HG02759 (cell line): Measurements from ENCODE around the gene CPA3.

Experiments
- ATAC-seq: cut with Tn5 transposase; IDR thresholded peaks from one replicate; pipeline ENCODE4 v1.9.1; 2021; ENCODE audit warnings: mild to moderate bottlenecking, moderate library complexity; ENCODE audit not compliant: unreplicated experiment

The CPA3 gene

GRCh38 chr3:148865049-148865448 is at the start of gene CPA3:
Gene CPA3, plus strand, starts transcription at chr3:148865296. Its CDS starts 12 bp downstream, at chr3:148865308.
- no peak for ATAC-seq

DNA sequence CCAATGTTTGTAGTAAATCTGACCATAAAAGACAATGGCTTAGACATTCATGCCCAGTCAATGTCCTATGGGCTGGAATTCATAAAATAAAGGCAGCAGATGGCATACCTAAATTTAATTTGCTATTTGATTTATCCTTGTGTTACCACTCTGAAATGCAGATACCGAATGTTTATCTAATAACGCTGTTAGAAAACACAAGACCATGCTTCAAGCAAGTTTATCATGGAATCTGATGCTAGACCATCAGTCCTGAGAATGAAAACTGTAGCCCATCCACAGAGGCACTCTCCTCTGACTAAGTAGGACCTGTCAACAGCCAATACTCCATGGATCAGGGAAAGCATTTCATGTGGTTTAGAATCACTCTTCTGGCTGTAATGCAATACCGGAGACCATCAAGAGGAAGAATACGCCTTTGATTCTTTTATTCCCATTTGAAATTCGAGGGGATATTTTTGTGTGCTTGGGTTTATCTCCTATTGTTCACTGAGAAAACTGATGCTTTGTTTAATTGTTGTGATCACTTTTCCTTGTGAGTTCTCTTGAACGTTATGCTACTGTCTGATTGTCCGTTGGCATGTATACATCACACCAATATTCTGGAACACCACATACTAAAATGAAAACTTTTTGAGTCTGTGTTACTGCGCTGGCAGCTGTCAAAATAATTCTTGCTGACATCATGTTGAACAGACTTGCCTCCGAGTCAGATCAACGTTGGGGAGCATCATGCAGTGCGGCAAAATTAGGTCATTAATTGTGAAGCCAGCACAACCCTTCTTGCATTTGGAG is 49.6 kb upstream of the CPA3 start:
- no peak for ATAC-seq

DNA sequence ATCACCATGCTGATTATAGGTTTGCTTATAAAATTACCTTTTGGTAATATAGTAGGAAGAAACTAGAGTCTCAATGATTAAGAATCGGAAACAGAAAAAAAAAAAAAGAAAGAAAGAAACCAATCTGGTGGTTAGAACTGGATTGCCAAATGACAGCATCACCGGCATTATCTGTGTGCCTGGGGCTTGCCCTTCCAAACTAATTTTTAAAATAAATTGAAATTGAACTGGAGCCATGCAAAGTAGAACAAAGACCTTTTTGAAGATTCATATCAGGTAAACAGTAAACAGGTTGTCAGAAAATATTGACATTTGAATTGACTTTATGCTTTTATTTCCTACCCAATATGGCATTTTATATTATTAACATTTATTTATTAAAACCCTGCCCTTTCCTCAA is 48.7 kb upstream of the CPA3 start:
- ATAC-seq = no peak

- ATAC-seq = no peak
Measured at GRCh38 chr3:148816981-148817525, 48.0 kb upstream of the CPA3 start.

GRCh38 chr3:148820361-148821245 is 44.5 kb upstream of the CPA3 start:
- ATAC-seq = no peak

GRCh38 chr3:148823026-148823425 is 42.1 kb upstream of the CPA3 start:
- no peak for ATAC-seq

- ATAC-seq = no peak
Measured at GRCh38 chr3:148825476-148825875, 39.6 kb upstream of the CPA3 start.

GRCh38 chr3:148827585-148827984 is 37.5 kb upstream of the CPA3 start, which contains the start of gene CPB1:
Gene CPB1, plus strand, starts transcription at chr3:148827811. Its CDS starts 13 bp downstream, at chr3:148827824.
- no peak for ATAC-seq

DNA sequence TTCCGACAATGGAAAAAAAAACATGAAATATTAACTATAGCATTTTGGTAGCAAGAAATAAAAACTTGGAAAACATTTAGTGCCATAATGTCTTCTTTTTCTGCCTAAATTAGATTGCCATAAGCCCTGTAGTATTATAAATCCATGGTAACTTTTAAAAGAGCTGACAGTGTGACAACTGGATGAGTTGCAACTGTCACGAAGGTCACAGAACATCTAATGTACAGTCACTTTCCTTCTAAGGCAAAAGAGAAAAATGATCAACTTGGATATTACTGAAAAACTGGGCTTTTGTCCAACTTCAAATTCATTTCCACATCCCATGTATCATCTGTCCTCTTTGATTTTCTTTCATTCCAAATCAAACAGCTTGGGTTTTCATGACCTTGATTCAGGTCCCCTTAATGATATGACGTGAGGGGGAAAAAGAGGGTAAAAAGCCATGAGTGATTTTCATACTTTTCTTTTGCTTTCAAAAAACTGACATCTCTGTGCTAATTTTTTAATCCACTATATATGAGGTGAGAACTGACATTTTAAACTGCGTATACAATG is 36.9 kb upstream of the CPA3 start:
- no peak for ATAC-seq

DNA sequence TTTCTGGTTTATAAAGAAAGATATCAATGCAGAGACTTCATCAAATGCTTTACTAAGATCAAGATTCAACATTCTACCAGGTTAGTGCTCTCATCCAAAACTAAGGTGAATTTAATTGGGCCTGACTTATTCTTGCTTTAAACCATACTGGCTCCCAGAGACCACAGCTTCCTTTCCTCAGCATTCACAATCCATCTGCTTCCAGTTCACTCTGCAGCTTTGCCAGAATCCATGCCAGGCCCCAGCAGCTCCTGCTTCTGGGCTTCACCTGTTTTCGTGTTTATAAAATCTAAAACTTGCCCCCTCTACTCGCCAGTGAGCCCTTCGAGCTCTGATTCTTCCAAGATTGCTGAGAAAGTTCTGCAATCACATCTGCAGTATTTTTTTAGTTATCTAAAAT is 35.2 kb upstream of the CPA3 start:
- no peak for ATAC-seq

DNA sequence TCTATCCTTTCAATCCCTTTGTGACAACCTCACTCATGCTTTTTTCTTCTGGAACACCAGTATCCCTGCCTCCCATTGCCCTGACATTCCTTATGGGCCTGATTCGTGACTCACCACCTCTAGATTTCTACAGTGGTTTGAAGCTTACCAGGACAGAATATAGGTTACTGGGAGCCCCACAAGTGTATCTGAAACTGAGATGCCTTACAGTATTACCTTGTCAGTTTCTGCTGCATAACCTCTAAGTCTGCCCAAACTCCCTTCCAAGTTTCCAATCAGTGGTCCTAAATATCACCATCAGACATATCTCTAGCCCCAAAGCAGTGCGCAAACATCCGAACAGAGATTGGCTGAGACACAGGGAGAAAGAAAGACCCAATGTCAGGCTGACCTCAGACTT is 31.9 kb upstream of the CPA3 start:
- no peak for ATAC-seq

- ATAC-seq = no peak
Measured at GRCh38 chr3:148839805-148840204, 25.3 kb upstream of the CPA3 start.

GRCh38 chr3:148840451-148840850 is 24.6 kb upstream of the CPA3 start:
- no peak for ATAC-seq

DNA sequence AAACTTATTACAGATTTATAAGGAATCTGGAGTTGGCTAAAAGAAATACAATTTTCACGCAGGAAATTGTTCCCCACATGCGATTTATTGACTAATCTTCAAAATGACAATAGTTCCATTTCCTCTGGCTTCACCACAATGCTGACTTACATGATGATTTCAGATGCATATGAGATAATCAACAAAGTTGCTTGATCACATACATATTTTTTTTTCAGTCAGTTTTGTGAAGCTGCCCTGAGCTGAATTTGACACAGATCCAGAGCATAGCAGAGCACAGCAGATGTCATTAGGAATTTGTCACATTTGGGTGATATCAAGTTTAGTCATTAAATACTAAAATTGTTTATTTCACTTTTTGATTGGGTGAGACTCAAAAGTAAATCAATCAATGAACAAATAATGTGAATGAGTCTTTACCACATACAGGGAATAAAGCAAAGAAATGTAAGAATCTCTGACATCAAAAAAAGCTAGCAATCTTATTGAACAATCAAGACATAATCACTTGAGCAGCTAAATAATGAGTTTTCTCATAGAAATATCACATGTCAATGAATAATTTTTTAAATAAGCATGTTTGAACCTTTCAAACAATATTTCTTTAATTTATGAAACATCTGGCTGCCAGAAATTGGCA is 19.2 kb upstream of the CPA3 start:
- no peak for ATAC-seq

- ATAC-seq = no peak
Measured at GRCh38 chr3:148847351-148847750, 17.7 kb upstream of the CPA3 start.

GRCh38 chr3:148848410-148848809 is 16.7 kb upstream of the CPA3 start:
- no peak for ATAC-seq

GRCh38 chr3:148852271-148852992 is 12.7 kb upstream of the CPA3 start:
- no peak for ATAC-seq

- no peak for ATAC-seq
Measured at GRCh38 chr3:148853076-148853475, 12.0 kb upstream of the CPA3 start.

- ATAC-seq = no peak
Measured at GRCh38 chr3:148854061-148854460, 11.0 kb upstream of the CPA3 start.

- no peak for ATAC-seq
Measured at GRCh38 chr3:148856384-148856783, 8.7 kb upstream of the CPA3 start.
